ENCODE results near the gene TAAR9.

DNA sequence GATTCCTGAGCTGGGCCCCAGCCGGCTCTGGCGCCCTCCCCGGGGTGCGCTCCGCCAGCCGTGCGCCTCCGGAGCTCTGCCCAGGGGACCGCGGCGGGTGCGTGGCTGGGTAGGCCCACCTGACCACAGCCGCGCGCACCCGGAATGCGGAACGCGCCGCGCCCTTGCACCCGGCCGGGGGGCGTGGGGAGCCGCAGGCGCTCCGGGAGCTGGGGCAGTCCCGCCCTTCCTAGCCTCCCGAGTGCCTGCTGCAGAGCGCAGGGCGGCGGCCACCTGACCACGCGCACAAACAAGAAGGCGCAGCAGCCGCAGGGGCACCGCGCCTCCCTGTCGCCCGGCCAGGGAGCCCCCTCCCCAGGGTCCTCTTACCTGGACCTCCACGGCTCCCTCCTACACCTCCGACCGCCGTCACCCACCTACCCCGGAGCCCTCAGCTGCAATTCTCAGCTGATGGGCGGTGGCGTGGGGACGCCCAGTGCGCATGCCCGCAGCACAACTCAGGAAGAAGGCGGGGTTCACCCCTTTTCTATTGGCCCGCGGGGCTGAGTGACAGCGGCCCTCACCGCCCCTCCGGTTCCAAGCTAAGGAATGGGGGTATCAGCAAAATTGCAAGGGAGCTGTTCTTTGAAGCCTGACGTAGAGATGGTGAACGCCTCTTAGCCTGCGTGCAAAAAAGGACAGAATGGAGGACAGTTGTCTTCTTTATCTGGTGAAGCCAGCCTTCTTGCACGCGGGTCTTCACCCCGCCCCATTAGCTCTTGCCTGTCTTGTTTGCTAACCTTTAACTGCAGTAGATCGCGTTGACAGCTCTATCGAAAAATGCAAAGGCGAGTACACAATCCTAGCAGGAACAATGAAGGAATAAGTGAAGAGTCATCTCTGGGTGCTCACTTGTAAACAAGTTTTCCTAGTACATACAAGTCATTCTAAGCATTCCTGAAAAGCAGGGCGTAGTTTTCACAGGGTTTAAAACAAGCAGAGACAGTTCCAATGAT, 25.1 kb upstream of the TAAR9 start, which contains the start of gene STX7:
- TF ChIP-seq, protein P1, sequence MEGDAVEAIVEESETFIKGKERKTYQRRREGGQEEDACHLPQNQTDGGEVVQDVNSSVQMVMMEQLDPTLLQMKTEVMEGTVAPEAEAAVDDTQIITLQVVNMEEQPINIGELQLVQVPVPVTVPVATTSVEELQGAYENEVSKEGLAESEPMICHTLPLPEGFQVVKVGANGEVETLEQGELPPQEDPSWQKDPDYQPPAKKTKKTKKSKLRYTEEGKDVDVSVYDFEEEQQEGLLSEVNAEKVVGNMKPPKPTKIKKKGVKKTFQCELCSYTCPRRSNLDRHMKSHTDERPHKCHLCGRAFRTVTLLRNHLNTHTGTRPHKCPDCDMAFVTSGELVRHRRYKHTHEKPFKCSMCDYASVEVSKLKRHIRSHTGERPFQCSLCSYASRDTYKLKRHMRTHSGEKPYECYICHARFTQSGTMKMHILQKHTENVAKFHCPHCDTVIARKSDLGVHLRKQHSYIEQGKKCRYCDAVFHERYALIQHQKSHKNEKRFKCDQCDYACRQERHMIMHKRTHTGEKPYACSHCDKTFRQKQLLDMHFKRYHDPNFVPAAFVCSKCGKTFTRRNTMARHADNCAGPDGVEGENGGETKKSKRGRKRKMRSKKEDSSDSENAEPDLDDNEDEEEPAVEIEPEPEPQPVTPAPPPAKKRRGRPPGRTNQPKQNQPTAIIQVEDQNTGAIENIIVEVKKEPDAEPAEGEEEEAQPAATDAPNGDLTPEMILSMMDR (IDR thresholded peaks at IDR 0.05 in 8 of 11, conservative IDR thresholded peaks at IDR 0.05 in 3 of 11): peak in 3 of 11 experiments; percentile 19 to 24 (median 21)
- TF ChIP-seq POLR2A (IDR thresholded peaks at IDR 0.05): peak in 1 of 3 donors; percentile 68

All from spleen (tissue), 7 donors.